ENCODE results near the gene CLEC19A.
A peak's percentile ranks its signal among the peaks of the same experiment; 100 is the strongest.
"Not testable (repeated sequence)": the region's sequence is repeated elsewhere in the genome, so short reads cannot be mapped to it uniquely, and the experiment has no call there.

CLEC19A gene

DNA sequence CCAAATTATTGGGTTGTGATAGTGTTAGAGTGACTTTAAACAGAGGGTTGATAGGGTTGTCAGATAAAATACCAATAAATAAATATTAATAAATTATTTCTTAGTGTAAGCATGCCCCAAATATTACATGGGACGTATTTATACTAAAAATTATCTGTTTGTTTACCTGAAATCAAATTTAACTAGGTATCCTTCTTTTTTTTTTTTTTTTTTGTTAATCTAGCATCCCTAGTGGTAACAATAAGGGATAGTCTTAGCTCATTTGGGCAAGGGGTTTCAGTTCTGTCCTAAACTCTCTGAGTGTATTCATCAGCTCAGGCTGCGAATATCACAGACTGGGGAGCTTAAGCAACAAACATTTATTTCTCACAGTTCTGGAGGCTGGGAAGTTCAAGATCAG is 1.3 kb downstream of the CLEC19A start:
- DNase-seq (ENCODE audit: low spot score) = no peak

- no peak for DNase-seq (ENCODE audit: low spot score)
Observed at GRCh38 chr16:19287241-19287640, 1.7 kb downstream of the CLEC19A start.

DNA sequence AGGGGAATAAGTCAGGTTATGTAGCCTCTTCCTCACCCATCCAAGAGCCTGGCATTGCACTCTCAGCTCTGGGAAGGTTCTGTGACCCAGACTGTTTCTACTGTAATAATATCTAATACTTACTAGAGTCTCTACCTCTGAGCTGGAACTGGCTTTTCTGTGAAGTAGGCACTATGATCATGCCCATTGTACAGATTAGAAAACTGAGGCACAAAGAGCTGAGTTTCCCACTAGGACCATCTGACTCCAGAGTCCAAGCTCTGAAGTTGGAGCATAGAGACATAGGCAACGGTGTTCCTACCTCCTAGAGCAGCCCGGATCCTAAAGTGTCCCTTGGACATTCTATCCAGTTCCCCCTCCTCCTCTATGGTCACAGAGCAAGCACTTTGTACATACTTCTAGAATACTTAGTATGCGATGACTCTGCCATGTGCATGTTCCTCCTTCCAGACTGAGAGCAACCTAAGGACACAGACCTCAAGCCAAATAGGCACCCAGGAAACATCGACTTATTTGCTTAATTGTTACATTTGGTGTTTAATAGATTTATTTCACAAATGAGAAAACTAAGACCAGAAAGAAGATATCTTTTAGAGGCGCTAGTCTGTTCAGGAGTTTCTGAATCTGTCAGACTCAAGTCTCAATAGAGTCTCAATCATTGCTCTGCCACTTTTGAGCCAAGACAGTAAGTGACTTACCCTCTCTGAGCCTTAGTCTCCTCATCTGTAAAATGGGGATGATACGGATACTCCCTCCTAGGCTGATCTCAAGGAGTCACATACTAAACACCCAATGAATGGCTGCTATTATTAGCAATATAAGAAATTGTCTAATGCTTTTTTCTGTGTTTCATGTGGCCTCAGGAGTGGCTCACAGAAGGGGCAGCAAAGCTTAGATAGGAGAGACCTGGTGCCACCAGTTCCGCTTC is 3.6 kb downstream of the CLEC19A start:
- DNase-seq (ENCODE audit: low spot score) = no peak

DNA sequence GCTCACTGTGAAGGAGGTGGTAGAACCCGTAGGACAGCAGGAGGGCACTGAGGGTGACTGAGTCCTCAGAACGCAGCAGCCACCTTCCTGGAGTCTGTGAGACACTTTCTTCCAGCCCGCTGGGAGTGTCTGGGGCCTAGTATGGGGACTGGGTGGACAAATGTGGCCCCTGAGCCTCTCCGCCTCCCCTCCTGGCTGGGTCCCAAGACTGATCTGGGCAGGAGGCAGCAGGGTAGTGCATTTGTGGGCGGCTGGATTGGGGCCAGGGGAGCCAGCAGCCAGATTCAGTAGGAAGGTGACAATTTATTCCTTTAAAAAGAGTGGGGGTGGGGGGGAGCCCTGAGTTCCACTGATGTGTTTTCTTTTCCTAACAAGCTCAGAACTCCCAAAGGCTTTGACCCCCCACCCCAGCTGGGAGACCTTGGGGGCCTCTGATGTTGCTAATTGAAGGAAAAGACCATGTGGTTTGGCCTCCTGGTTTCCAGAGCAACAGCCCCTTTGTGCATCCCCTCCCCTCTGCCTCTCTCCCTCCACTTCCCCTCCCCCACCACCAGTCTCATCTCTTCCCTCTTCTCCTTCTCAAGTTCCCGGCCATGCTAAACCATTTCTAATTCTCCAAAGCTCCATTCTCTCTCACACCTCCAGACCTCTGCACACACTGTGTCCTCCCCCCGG is 4.4 kb downstream of the CLEC19A start:
- DNase-seq (ENCODE audit: low spot score) = no peak

- no peak for DNase-seq (ENCODE audit: low spot score)
Observed at GRCh38 chr16:19290860-19291259, 5.3 kb downstream of the CLEC19A start.

- no peak for DNase-seq (ENCODE audit: low spot score)
Observed at GRCh38 chr16:19291475-19291874, 5.9 kb downstream of the CLEC19A start.

GRCh38 chr16:19292186-19292585 is 6.7 kb downstream of the CLEC19A start:
- DNase-seq (ENCODE audit: low spot score) = no peak

- DNase-seq (ENCODE audit: low spot score) = peak; percentile 37
Observed at GRCh38 chr16:19294156-19294649, 8.7 kb downstream of the CLEC19A start.

GRCh38 chr16:19295393-19295792 is 9.9 kb downstream of the CLEC19A start:
- no peak for DNase-seq (ENCODE audit: low spot score)

DNA sequence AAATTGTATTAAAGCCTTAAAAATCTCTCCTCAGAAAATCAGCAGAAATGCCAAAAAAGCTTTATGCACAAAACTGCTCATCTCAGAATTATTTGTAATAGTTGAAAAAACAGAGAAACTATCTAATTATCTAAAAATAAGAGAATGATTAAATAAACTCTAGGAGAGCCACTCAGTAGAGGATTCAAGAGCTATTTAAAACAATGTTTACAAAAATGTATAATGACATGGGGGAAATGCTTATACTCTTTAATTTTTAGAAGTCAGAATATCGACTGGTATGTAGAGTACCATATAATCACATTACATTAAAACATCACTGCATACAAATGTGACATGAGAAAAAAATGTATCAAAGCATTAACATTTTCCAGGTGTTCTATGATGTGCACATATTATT is 11.9 kb downstream of the CLEC19A start:
- no peak for DNase-seq (ENCODE audit: low spot score)

GRCh38 chr16:19299565-19299964 is 14.0 kb downstream of the CLEC19A start:
- no peak for DNase-seq (ENCODE audit: low spot score)

DNA sequence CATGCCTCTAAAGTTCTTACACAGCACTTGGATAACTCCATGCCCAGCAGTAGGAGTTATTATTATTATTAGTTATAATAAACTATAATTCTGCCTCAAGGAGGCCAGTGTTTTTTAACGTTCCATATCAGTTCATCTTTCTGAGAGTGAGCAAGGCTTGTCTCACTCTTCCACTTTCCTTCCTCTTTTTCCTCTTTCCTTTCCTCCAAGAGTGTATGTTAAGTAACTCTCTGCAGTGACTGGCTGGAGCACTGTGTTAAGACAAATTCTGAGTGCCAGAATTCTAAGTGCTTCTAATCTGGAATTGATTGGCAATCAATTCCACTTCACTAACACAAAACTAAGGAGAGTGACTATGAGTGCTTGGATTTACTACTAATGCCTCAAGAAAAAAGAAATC is 16.4 kb downstream of the CLEC19A start:
- no peak for DNase-seq (ENCODE audit: low spot score)

DNA sequence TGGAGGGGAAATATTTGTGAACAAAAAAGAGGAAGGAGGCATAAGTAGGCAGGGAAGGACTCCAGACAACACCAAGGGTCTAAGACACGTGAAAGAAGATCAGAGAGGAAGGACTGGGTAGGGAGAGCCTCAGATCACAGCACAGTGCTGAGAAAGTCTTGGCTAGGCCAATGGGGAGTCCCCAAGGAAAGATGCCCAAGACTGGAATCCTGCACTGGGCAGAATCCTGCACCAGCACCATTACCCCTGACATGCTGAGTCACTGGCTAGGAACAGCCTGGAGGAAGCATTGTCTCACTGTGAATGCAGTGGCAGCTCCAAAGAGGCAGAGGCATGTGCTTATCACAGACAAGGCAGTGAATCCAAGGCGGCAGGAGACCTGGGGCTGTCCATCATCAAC is 19.2 kb downstream of the CLEC19A start:
- DNase-seq (ENCODE audit: low spot score) = no peak

GRCh38 chr16:19305443-19305842 is 19.9 kb downstream of the CLEC19A start:
- no peak for DNase-seq (ENCODE audit: low spot score)

- DNase-seq (ENCODE audit: low spot score) = no peak
Observed at GRCh38 chr16:19307587-19308241, 22.2 kb downstream of the CLEC19A start.

- no peak for DNase-seq (ENCODE audit: low spot score)
Observed at GRCh38 chr16:19308392-19308791, 22.9 kb downstream of the CLEC19A start.

GRCh38 chr16:19309178-19309577 is 23.6 kb downstream of the CLEC19A start:
- DNase-seq (ENCODE audit: low spot score) = no peak

- DNase-seq (ENCODE audit: low spot score) = no peak
Observed at GRCh38 chr16:19314718-19315425, 29.3 kb downstream of the CLEC19A start.

- no peak for DNase-seq (ENCODE audit: low spot score)
Observed at GRCh38 chr16:19315889-19316433, 30.4 kb downstream of the CLEC19A start.

DNA sequence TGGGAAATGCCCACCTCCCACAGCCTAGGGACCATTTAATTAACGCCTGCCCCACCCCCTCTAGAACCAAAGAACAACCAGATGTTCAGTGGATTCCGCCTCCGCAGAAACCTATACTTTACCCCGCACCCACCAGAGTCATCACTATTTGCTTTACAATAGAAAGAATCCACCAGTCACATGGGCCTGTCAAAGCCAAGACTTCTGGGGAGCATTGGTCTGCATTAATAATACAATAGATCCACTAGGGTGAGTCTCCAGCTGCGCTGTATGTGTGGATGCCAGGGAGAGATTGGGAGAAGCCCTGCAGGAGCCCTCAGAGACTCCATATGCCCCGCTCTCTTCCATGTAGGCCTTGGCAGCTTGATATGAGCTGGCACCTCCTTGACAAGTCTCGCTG is 31.3 kb downstream of the CLEC19A start:
- no peak for DNase-seq (ENCODE audit: low spot score)

- DNase-seq (ENCODE audit: low spot score) = not testable (repeated sequence)
Observed at GRCh38 chr16:19321186-19321585, 35.7 kb downstream of the CLEC19A start.

DNA sequence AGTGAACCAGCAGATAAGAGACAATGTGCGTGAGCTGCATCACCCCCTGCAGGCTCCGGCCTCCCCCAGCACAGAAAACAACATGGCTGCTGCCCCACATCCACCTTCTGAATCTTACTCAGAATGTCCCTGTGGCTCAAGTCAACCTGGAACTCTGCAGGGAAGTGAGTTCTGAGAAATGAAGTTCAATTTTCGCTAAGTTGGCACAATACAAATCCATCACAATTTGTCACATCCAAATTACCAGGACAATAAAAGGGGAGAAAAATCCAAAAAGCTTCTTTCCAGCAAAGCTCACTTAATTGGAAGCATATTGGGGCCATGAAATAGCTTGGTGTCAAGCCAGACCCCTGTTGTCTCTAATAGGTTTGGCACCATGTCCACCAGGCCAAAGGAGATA is 38.1 kb downstream of the CLEC19A start:
- no peak for DNase-seq (ENCODE audit: low spot score)
